Measurements from ENCODE around the gene TCAP. TPM values are rescaled to one million over a fixed set of nuclear protein-coding genes. Genes with fewer than 3 reads are reported as not detected.

The TCAP gene
- total RNA-seq, 1 experiment from 2014 or later, result 2.1 TPM

DNA sequence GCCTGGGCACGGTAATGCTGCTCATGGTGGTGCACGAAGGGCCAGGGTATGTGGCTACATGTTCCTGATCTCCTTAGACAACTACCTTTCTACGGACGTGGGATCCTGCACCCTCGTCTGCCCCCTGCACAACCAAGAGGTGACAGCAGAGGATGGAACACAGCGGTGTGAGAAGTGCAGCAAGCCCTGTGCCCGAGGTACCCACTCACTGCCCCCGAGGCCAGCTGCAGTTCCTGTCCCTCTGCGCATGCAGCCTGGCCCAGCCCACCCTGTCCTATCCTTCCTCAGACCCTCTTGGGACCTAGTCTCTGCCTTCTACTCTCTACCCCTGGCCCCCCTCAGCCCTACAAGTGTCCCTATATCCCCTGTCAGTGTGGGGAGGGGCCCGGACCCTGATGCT is 46.7 kb downstream of the TCAP start:
- Mint-ChIP-seq H3K4me1 (no peaks in the 10 kb centered on the region), H3K27me3 (ENCODE audit: low read depth) (no peaks in the 10 kb centered on the region; the same call in 1 of the 2 replicates), H3K36me3 (ENCODE audit: insufficient read depth in 1 of 3, low read depth in 3 of 3) (peaks cover 73 to 95% (median 87%) of the 10 kb centered on the region in 3 experiments; a peak in 6 of 7 replicates), H3K9me3 (no peaks in the 10 kb centered on the region), H3K4me3 (no peak overlapping the region), H3K27ac (no peak overlapping the region; a peak in 1 of 7 replicates)
- Histone ChIP-seq H2BK15ac (ENCODE audit: low read depth, low read length) (no peak overlapping the region), H3K14ac (ENCODE audit: insufficient read depth, low read length) (no peak overlapping the region), H3K4me2 (ENCODE audit: insufficient read depth, insufficient read length, low read length) (no peak overlapping the region), H2AFZ (ENCODE audit: low read length) (no peak overlapping the region), H3K79me1 (ENCODE audit: insufficient read depth, low read depth, low read length, poor library complexity, severe bottlenecking) (no peaks in the 10 kb centered on the region), H3K27me3 (ENCODE audit: insufficient read depth, low read length) (no peaks in the 10 kb centered on the region), H3K79me2 (ENCODE audit: insufficient read depth, low read length) (peaks cover 4% of the 10 kb centered on the region; the same call in 1 of the 2 replicates), H2BK12ac (ENCODE audit: insufficient read length, low read depth, low read length) (no peak overlapping the region), H3K4me1 (ENCODE audit: insufficient read depth, low read length) (no peaks in the 10 kb centered on the region), H3K4ac (ENCODE audit: low read depth, low read length) (no peak overlapping the region), H3K18ac (ENCODE audit: insufficient read length, low read depth, low read length) (no peak overlapping the region), H3T11ph (ENCODE audit: low read length) (no peak overlapping the region), H2BK20ac (ENCODE audit: low read depth, low read length, poor library complexity, severe bottlenecking) (no peak overlapping the region), H3K56ac (ENCODE audit: insufficient read length, low read depth, low read length) (no peak overlapping the region), H3K9ac (ENCODE audit: extremely low read depth, insufficient read length, low read length) (no peak overlapping the region), H3K27ac (ENCODE audit: insufficient read length, low read depth, low read length) (no peak overlapping the region), H4K5ac (ENCODE audit: insufficient read length, low read depth, low read length) (no peak overlapping the region), H4K8ac (replicated peaks; ENCODE audit: insufficient read length, low read depth, low read length) (no peak overlapping the region), H4K91ac (ENCODE audit: insufficient read length, low read depth, low read length) (no peak overlapping the region), H2AK5ac (ENCODE audit: insufficient read length, low read length) (no peak overlapping the region), H4K20me1 (ENCODE audit: control insufficient read depth, insufficient read depth, insufficient read length) (no peaks in the 10 kb centered on the region), H2BK120ac (ENCODE audit: low read depth, low read length, poor library complexity, severe bottlenecking) (no peak overlapping the region), H3K23me2 (ENCODE audit: insufficient read length, low read depth, low read length, poor library complexity, severe bottlenecking) (no peaks in the 10 kb centered on the region), H3K9me3 (ENCODE audit: control insufficient read depth, low read depth, low read length) (no peaks in the 10 kb centered on the region), H3K23ac (ENCODE audit: insufficient read length, low read depth, low read length) (no peak overlapping the region), H2BK5ac (ENCODE audit: insufficient read length, low read length) (no peak overlapping the region)
- TF ChIP-seq, protein P1, sequence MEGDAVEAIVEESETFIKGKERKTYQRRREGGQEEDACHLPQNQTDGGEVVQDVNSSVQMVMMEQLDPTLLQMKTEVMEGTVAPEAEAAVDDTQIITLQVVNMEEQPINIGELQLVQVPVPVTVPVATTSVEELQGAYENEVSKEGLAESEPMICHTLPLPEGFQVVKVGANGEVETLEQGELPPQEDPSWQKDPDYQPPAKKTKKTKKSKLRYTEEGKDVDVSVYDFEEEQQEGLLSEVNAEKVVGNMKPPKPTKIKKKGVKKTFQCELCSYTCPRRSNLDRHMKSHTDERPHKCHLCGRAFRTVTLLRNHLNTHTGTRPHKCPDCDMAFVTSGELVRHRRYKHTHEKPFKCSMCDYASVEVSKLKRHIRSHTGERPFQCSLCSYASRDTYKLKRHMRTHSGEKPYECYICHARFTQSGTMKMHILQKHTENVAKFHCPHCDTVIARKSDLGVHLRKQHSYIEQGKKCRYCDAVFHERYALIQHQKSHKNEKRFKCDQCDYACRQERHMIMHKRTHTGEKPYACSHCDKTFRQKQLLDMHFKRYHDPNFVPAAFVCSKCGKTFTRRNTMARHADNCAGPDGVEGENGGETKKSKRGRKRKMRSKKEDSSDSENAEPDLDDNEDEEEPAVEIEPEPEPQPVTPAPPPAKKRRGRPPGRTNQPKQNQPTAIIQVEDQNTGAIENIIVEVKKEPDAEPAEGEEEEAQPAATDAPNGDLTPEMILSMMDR (conservative IDR thresholded peaks at IDR 0.05), result no peak
- DNase-seq, result no peak
- whole genome bisulfite sequencing (ENCODE audit: extremely low coverage, insufficient read length, low lambda C conversion rate), result no CpG with 5 or more reads among the region's 10 CpGs
